GM13977 (cell line): Measurements from ENCODE around the gene ATP13A1.
A peak's percentile ranks its signal among the peaks of the same experiment; 100 is the strongest.
"Not testable (repeated sequence)": the region's sequence is repeated elsewhere in the genome, so short reads cannot be mapped to it uniquely, and the experiment has no call there.

Source experiments
- DNase-seq: peaks from one replicate; pipeline ENCODE4 v3.0.0; 2012; ENCODE audit warnings: low spot score
- CTCF ChIP-seq: IDR thresholded peaks from 2 replicates; pipeline ENCODE4 v1.5.1; 2012; ENCODE audit warnings: mild to moderate bottlenecking, control low read depth; ENCODE audit not compliant: insufficient read depth; ENCODE audit errors: extremely low read depth, missing control alignments
- in situ Hi-C: fragments of 300-500 bp; cut with MboI; formaldehyde crosslinking; loops from one replicate; pipeline ENCODE4 v1.12.0; 2022; ENCODE audit warnings: low sequenced_read_pairs, low pct_unique_long_range_greater_than_20kb, mixed read lengths, inconsistent platforms; ENCODE audit not compliant: unreplicated experiment

ATP13A1 gene

GRCh38 chr19:19663256-19664120, at the start of gene ATP13A1:
Gene ATP13A1 (minus strand): TSS chr19:19663676. CDS start chr19:19663666, 10 bp downstream.
- TF ChIP-seq CTCF, result peak; percentile 18
- in situ Hi-C loops, result no loop called here
- DNase-seq, result peak; percentile 93

GRCh38 chr19:19711934-19712828, 48.7 kb upstream of the ATP13A1 start:
- TF ChIP-seq CTCF, result no peak
- in situ Hi-C loops, result no loop called here
- no peak for DNase-seq

GRCh38 chr19:19711306-19711933, 47.9 kb upstream of the ATP13A1 start:
- no peak for DNase-seq
- no peak for TF ChIP-seq CTCF
- in situ Hi-C loops, result no loop called here

- DNase-seq, result no peak
- in situ Hi-C loops, result no loop called here
- no peak for TF ChIP-seq CTCF
Measured at GRCh38 chr19:19710506-19710905, 47.0 kb upstream of the ATP13A1 start.

- no peak for TF ChIP-seq CTCF
- no peak for DNase-seq
- in situ Hi-C loops, result no loop called here
Measured at GRCh38 chr19:19704836-19705235, 41.4 kb upstream of the ATP13A1 start.

GRCh38 chr19:19700493-19700892, 37.0 kb upstream of the ATP13A1 start:
- DNase-seq, in situ Hi-C loops: not testable (repeated sequence)
